IMR-90 (cell line): Measurements from ENCODE around the gene OR5AN1. TPM values are rescaled to one million over a fixed set of nuclear protein-coding genes. Genes with fewer than 3 reads are reported as not detected.
"Not testable (repeated sequence)": the region's sequence is repeated elsewhere in the genome, so short reads cannot be mapped to it uniquely, and the experiment has no call there.

Source experiments
- ATAC-seq: fragments of 200-7000 bp; cut with Tn5 transposase; 2 replicates; pipeline ENCODE4 v1.9.1; 2020; ENCODE audit warnings: low read depth, mild to moderate bottlenecking, moderate library complexity
- BruUV-seq: library from RNA; stranded (reverse); fragments of 400-500 nt; replicated peaks from 2 replicates; lab custom pipeline; 2021; lab: Mats Ljungman, UMichigan
- CTCF ChIA-PET: fragments of 300-600 bp; formaldehyde crosslinking; extraction: SDS; loops from one replicate; lab custom pipeline; 2021; ENCODE audit warnings: antibody characterized with exemption; lab: Yijun Ruan, JAX
- POLR2A ChIA-PET: fragments of 300-600 bp; sonication (Branson Sonifier 250); formaldehyde crosslinking; loops from one replicate; lab custom pipeline; 2022; ENCODE audit warnings: antibody characterized with exemption; ENCODE audit not compliant: unreplicated experiment; lab: Charles Lee
- DNase-seq: peaks from one replicate; pipeline ENCODE4 v3.0.0; 2013
- H2AFZ ChIP-seq: replicated peaks from 2 replicates; pipeline ENCODE3; 2013; ENCODE audit warnings: low read length, mild to moderate bottlenecking; ENCODE audit not compliant: poor library complexity
- H2AK5ac ChIP-seq: 2 replicates; pipeline ENCODE4 v1.6.1; 2013; ENCODE audit warnings: low read depth, low read length, inconsistent platforms
- H2AK9ac ChIP-seq: replicated peaks from 2 replicates; pipeline ENCODE3; 2013; ENCODE audit warnings: mild to moderate bottlenecking, low read depth, low read length, moderate library complexity; ENCODE audit not compliant: poor library complexity
- H2BK120ac ChIP-seq: 2 replicates; pipeline ENCODE4 v1.6.1; 2013; ENCODE audit warnings: low read depth, low read length, inconsistent platforms
- H2BK15ac ChIP-seq: 3 replicates; pipeline ENCODE4 v1.6.1; 2013; ENCODE audit warnings: low read depth, low read length, inconsistent platforms
- H2BK20ac ChIP-seq: 2 replicates; pipeline ENCODE4 v1.6.1; 2013; ENCODE audit warnings: low read depth, mild to moderate bottlenecking, inconsistent platforms, low read length, moderate library complexity
- H2BK5ac ChIP-seq: 2 replicates; pipeline ENCODE4 v1.6.1; 2013; ENCODE audit warnings: mild to moderate bottlenecking, low read depth, low read length, inconsistent platforms; ENCODE audit not compliant: poor library complexity, severe bottlenecking
- H3K14ac ChIP-seq: replicated peaks from 2 replicates; pipeline ENCODE4 v1.6.1; 2013; ENCODE audit warnings: low read depth, low read length, inconsistent platforms
- H3K18ac ChIP-seq: 2 replicates; pipeline ENCODE4 v1.6.1; 2013; ENCODE audit warnings: low read depth, low read length, control low read depth
- H3K23ac ChIP-seq: 2 replicates; pipeline ENCODE4 v1.6.1; 2013; ENCODE audit warnings: low read depth, low read length, inconsistent platforms
- H3K27ac ChIP-seq: 2 replicates; pipeline ENCODE4 v1.5.1; 2013; ENCODE audit warnings: mild to moderate bottlenecking, control low read depth, low read length; ENCODE audit not compliant: insufficient read depth
- H3K27me3 ChIP-seq: 2 replicates; pipeline ENCODE4 v1.6.1; 2013; ENCODE audit warnings: low read length; ENCODE audit not compliant: control insufficient read depth, insufficient read depth
- H3K36me3 ChIP-seq: 2 replicates; pipeline ENCODE4 v1.6.1; 2013; ENCODE audit warnings: low read length, mixed read lengths; ENCODE audit not compliant: control insufficient read depth, insufficient read depth
- H3K4ac ChIP-seq: 2 replicates; pipeline ENCODE4 v1.6.1; 2013; ENCODE audit warnings: low read depth, low read length, inconsistent platforms
- H3K4me1 ChIP-seq: 2 replicates; pipeline ENCODE4 v1.6.1; 2013; ENCODE audit warnings: low read length, mixed read lengths; ENCODE audit not compliant: control insufficient read depth, insufficient read depth
- H3K4me2 ChIP-seq: 2 replicates; pipeline ENCODE4 v1.6.1; 2013; ENCODE audit warnings: low read depth, mild to moderate bottlenecking, control low read depth, low read length, moderate library complexity
- H3K4me3 ChIP-seq: 2 replicates; pipeline ENCODE4 v1.5.1; 2013; ENCODE audit warnings: low read depth, mild to moderate bottlenecking, control low read depth, low read length, moderate library complexity; ENCODE audit not compliant: insufficient read depth
- H3K56ac ChIP-seq: 2 replicates; pipeline ENCODE4 v1.6.1; 2013; ENCODE audit warnings: low read length, inconsistent platforms; ENCODE audit not compliant: insufficient read depth; ENCODE audit errors: extremely low read depth
- H3K79me1 ChIP-seq, 2 experiments: 2 replicates each; pipeline ENCODE4 v1.6.1; 2013; ENCODE audit warnings: low read length in 2 of 2, inconsistent platforms in 1 of 2, low read depth in 1 of 2
- H3K9ac ChIP-seq: 2 replicates; pipeline ENCODE4 v1.6.1; 2013; ENCODE audit warnings: low read depth, low read length, control low read depth
- H3K9me1 ChIP-seq: 2 replicates; pipeline ENCODE4 v1.6.1; 2013; ENCODE audit warnings: low read length, inconsistent platforms; ENCODE audit not compliant: insufficient read depth
- H3K9me3 ChIP-seq: 2 replicates; pipeline ENCODE4 v1.6.1; 2013; ENCODE audit warnings: low read length; ENCODE audit not compliant: control insufficient read depth, insufficient read depth
- H4K20me1 ChIP-seq: 2 replicates; pipeline ENCODE4 v1.6.1; 2013; ENCODE audit warnings: low read length, inconsistent platforms; ENCODE audit not compliant: insufficient read depth
- H4K5ac ChIP-seq: 2 replicates; pipeline ENCODE4 v1.6.1; 2013; ENCODE audit warnings: mild to moderate bottlenecking, low read depth, low read length, control low read depth
- H4K8ac ChIP-seq, 2 experiments: 2 replicates each; pipeline ENCODE4 v1.6.1; 2013; ENCODE audit warnings: low read depth in 2 of 2, low read length in 2 of 2, control low read depth in 1 of 2, inconsistent platforms in 1 of 2
- H4K91ac ChIP-seq: 2 replicates; pipeline ENCODE4 v1.6.1; 2013; ENCODE audit warnings: low read depth, low read length, inconsistent platforms; ENCODE audit not compliant: insufficient read depth
- WGBS, 2 experiments: methylation state at CpG; one replicate each; pipeline versions ENCODE4 v1.1.5 to v1.1.7; 2013; ENCODE audit warnings: missing lambda C conversion rate in 2 of 2; ENCODE audit not compliant: insufficient read length in 1 of 2; ENCODE audit errors: extremely low coverage in 2 of 2; 5-methylcytosine and 5-hydroxymethylcytosine counted together
- dilution Hi-C: fragments of 300-500 bp; cut with HindIII; formaldehyde crosslinking; loops from one replicate; pipeline ENCODE4 v1.14.3; 2018; ENCODE audit warnings: low sequenced_read_pairs; ENCODE audit not compliant: unreplicated experiment
- in situ Hi-C: fragments of 300-500 bp; cut with MboI; formaldehyde crosslinking; loops from 3 replicates; pipeline ENCODE4 v1.14.3; 2019; ENCODE audit warnings: low sequenced_read_pairs, inconsistent platforms, mixed read lengths
- intact Hi-C: fragments of 100-400 bp; cut with micrococcal nuclease; formaldehyde crosslinking; loops from 2 replicates; pipeline ENCODE4 v1.10.0; 2022
- polyA plus RNA-seq, 3 experiments: library from polyadenylated mRNA; depleted of rRNA; stranded (reverse); fragments of >200 nt; gene quantifications; 2 replicates each; pipeline ENCODE4 v1.2.3, GENCODE V29; 2012; ENCODE audit warnings: low replicate concordance in 1 of 3
- total RNA-seq: library from RNA; depleted of rRNA; stranded (reverse); fragments of >200 nt; gene quantifications from 2 replicates; pipeline ENCODE4 v1.2.3, GENCODE V29; 2012

Gene OR5AN1
- total and polyA plus RNA-seq, 2 of the 4 experiments (the other 2 are of a cell fraction), result not detected

DNA sequence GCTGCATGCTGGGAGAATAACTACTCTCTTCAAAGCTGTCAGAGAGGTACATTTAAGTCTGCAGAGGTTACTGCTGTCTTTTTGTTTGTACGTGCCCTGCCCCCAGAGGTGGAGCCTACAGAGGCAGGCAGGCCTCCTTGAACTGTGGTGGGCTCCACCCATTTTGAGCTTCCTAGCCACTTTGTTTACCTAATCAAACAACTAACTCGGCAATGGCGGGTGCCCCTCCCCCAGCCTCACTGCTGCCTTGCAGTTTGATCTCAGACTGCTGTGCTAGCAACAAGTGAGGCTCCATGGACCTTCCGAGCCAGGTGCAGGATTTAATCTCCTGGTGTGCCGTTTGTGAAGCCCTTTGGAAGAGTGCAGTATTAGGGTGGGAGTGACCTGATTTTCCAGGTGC is 9.0 kb upstream of the OR5AN1 start:
- H3K9me1 ChIP-seq, H3K4me1 ChIP-seq, H2BK5ac ChIP-seq, H2AK9ac ChIP-seq, H2BK15ac ChIP-seq, H4K91ac ChIP-seq, H2BK20ac ChIP-seq, dilution Hi-C loops, H3K56ac ChIP-seq, BruUV-seq, H3K27me3 ChIP-seq, H3K14ac ChIP-seq, H2AK5ac ChIP-seq, H4K20me1 ChIP-seq, H3K9me3 ChIP-seq, H3K9ac ChIP-seq, H3K36me3 ChIP-seq, H2BK120ac ChIP-seq, POLR2A ChIA-PET, H4K5ac ChIP-seq, H3K4me2 ChIP-seq, in situ Hi-C loops, H3K18ac ChIP-seq, H3K27ac ChIP-seq, ATAC-seq, H3K79me1 ChIP-seq, H3K23ac ChIP-seq, DNase-seq, H4K8ac ChIP-seq, intact Hi-C loops, H2AFZ ChIP-seq, H3K4ac ChIP-seq, H3K4me3 ChIP-seq: not testable (repeated sequence)
- no CpG with 5 or more reads among the region's 5 CpGs for WGBS, 2 experiments
- CTCF ChIA-PET, result interaction anchor here (0.6 kb wide), 1 partner anchor 1426 kb away, joined by 3 read pairs; no protein-coding TSS in a partner anchor
